A549 (cell line): ENCODE data around the gene CNNM2.

Source experiments
- BHLHE40 ChIP-seq: IDR thresholded peaks from 2 replicates; pipeline ENCODE4 v1.6.1; 2012; ENCODE audit warnings: low read depth, low read length, inconsistent platforms
- CHD2 ChIP-seq: fragments of 150-350 bp; IDR thresholded peaks from 2 replicates; pipeline ENCODE4 v1.6.1; 2014; ENCODE audit warnings: low read length; ENCODE audit not compliant: partially characterized antibody
- CTCF ChIP-seq: fragments of >200 bp; sonication (Bioruptor Twin); formaldehyde crosslinking; IDR thresholded peaks from 3 replicates; pipeline ENCODE4 v1.5.1; 2016
- EP300 ChIP-seq, 2 experiments: fragments of >200 bp; sonication (Bioruptor Twin); formaldehyde crosslinking; IDR thresholded peaks; 2 replicates in 1 of 2; 3 replicates in 1 of 2; pipeline ENCODE4 v1.6.1; 2016 to 2017
- HDAC2 ChIP-seq: fragments of 200-600 bp; sonication (generic); IDR thresholded peaks from 2 replicates; pipeline ENCODE4 v1.6.1; 2016
- HMGXB4 ChIP-seq: fragments of 250-450 bp; sonication (Bioruptor Pico); IDR thresholded peaks from 2 replicates; pipeline ENCODE4 v1.5.0; 2021; ENCODE audit warnings: mild to moderate bottlenecking, moderate library complexity, borderline replicate concordance
- HOXB5 ChIP-seq: fragments of 250-450 bp; sonication (Bioruptor Pico); IDR thresholded peaks from 2 replicates; pipeline ENCODE4 v1.5.0; 2020; ENCODE audit warnings: mild to moderate bottlenecking, moderate library complexity
- JUN ChIP-seq, 2 experiments: fragments of >200 bp; sonication (Bioruptor Twin); formaldehyde crosslinking; IDR thresholded peaks; 2 replicates in 1 of 2; 3 replicates in 1 of 2; pipeline ENCODE4 v1.6.1; 2016 to 2017
- PHF8 ChIP-seq: fragments of 200-600 bp; sonication (generic); IDR thresholded peaks from 2 replicates; pipeline ENCODE4 v1.6.1; 2016; ENCODE audit warnings: low read depth, mild to moderate bottlenecking, antibody characterized with exemption, moderate library complexity, borderline replicate concordance
- POLR2A ChIP-seq: IDR thresholded peaks from 2 replicates; pipeline ENCODE4 v1.6.1; 2012; ENCODE audit warnings: mild to moderate bottlenecking, low read length
- TP53 ChIP-seq: fragments of 250-450 bp; sonication (Bioruptor Pico); IDR thresholded peaks from 2 replicates; pipeline ENCODE4 v1.5.0; 2021; ENCODE audit warnings: mild to moderate bottlenecking, moderate library complexity
- USF2 ChIP-seq: fragments of 450-650 bp; IDR thresholded peaks from 2 replicates; pipeline ENCODE4 v1.6.1; 2014; ENCODE audit warnings: antibody characterized with exemption
- TF ChIP-seq, protein P1 (sequence below): fragments of >200 bp; sonication (Bioruptor Twin); formaldehyde crosslinking; IDR thresholded peaks from 3 replicates; pipeline ENCODE4 v1.6.1; 2016
- TF ChIP-seq, protein P2 (sequence below): fragments of 200-600 bp; sonication (generic); IDR thresholded peaks from 2 replicates; pipeline ENCODE4 v1.6.1; 2016; ENCODE audit warnings: antibody characterized with exemption, mild to moderate bottlenecking, moderate library complexity

- TF ChIP-seq HOXB5 (CRISPR knock-in tag) (no peak), PHF8 (no peak), CTCF (no peak), HDAC2 (no peak), USF2 (no peak), HMGXB4 (CRISPR knock-in tag) (no peak), POLR2A (no peak), JUN (IDR thresholded peaks at IDR 0.05) (no peak), BHLHE40 (no peak), EP300 (IDR thresholded peaks at IDR 0.05) (no peak), TP53 (CRISPR knock-in tag) (no peak), CHD2 (no peak)
- TF ChIP-seq, protein P1, sequence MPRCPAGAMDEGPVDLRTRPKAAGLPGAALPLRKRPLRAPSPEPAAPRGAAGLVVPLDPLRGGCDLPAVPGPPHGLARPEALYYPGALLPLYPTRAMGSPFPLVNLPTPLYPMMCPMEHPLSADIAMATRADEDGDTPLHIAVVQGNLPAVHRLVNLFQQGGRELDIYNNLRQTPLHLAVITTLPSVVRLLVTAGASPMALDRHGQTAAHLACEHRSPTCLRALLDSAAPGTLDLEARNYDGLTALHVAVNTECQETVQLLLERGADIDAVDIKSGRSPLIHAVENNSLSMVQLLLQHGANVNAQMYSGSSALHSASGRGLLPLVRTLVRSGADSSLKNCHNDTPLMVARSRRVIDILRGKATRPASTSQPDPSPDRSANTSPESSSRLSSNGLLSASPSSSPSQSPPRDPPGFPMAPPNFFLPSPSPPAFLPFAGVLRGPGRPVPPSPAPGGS = no peak
- TF ChIP-seq, protein P2, sequence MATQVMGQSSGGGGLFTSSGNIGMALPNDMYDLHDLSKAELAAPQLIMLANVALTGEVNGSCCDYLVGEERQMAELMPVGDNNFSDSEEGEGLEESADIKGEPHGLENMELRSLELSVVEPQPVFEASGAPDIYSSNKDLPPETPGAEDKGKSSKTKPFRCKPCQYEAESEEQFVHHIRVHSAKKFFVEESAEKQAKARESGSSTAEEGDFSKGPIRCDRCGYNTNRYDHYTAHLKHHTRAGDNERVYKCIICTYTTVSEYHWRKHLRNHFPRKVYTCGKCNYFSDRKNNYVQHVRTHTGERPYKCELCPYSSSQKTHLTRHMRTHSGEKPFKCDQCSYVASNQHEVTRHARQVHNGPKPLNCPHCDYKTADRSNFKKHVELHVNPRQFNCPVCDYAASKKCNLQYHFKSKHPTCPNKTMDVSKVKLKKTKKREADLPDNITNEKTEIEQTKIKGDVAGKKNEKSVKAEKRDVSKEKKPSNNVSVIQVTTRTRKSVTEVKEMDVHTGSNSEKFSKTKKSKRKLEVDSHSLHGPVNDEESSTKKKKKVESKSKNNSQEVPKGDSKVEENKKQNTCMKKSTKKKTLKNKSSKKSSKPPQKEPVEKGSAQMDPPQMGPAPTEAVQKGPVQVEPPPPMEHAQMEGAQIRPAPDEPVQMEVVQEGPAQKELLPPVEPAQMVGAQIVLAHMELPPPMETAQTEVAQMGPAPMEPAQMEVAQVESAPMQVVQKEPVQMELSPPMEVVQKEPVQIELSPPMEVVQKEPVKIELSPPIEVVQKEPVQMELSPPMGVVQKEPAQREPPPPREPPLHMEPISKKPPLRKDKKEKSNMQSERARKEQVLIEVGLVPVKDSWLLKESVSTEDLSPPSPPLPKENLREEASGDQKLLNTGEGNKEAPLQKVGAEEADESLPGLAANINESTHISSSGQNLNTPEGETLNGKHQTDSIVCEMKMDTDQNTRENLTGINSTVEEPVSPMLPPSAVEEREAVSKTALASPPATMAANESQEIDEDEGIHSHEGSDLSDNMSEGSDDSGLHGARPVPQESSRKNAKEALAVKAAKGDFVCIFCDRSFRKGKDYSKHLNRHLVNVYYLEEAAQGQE = no peak
These were observed 123.3 kb downstream of the CNNM2 start for GRCh38 chr10:103041391-103041790.
